Gastrocnemius medialis (tissue), 4 donors: Measurements from ENCODE around the gene NOLC1. TPM values are rescaled to one million over a fixed set of nuclear protein-coding genes. Genes with fewer than 3 reads are reported as not detected.

ENCODE experiments used
- ATAC-seq, 2 donors: fragments of 150-250 bp; one replicate each; pipeline ENCODE4 v1.9.1; 2016
- DNase-seq, 2 donors: peaks; one replicate each; pipeline ENCODE4 v3.0.0-alpha.2; 2019
- H3K27ac ChIP-seq, 4 donors: fragments of 200-600 bp; sonication (generic); 1 replicate in 1 of 4; 2 replicates in 3 of 4; pipeline ENCODE4 v1.5.1; 2016 to 2018; ENCODE audit warnings: mild to moderate bottlenecking in 2 of 4, moderate library complexity in 1 of 4
- H3K27me3 ChIP-seq, 3 donors: fragments of 200-600 bp; sonication (generic) in 2 of 3; 1 replicate in 1 of 3; 2 replicates in 2 of 3; pipeline versions ENCODE4 v1.5.1 to v1.6.0; 2016 to 2019; ENCODE audit warnings: mild to moderate bottlenecking in 1 of 3, moderate library complexity in 1 of 3
- H3K36me3 ChIP-seq, 2 donors: fragments of 200-600 bp; sonication (generic) in 1 of 2; one replicate each; pipeline ENCODE4 v1.5.1; 2017 to 2018
- H3K4me1 ChIP-seq, 2 donors: fragments of 200-600 bp; sonication (generic) in 1 of 2; one replicate each; pipeline ENCODE4 v1.5.1; 2016 to 2017; ENCODE audit warnings: mild to moderate bottlenecking in 2 of 2
- H3K4me3 ChIP-seq, 4 donors: fragments of 200-600 bp; sonication (generic) in 3 of 4; 1 replicate in 1 of 4; 2 replicates in 3 of 4; pipeline ENCODE4 v1.5.1; 2016 to 2019; ENCODE audit warnings: mild to moderate bottlenecking in 2 of 4
- H3K9me3 ChIP-seq, 3 donors: fragments of 200-600 bp; sonication (generic) in 2 of 3; 1 replicate in 1 of 3; 2 replicates in 2 of 3; pipeline ENCODE4 v1.5.1; 2016 to 2019
- POLR2A ChIP-seq, 2 donors: fragments of 450-650 bp; IDR thresholded peaks; one replicate each; pipeline ENCODE4 v1.6.1; 2017; ENCODE audit warnings: antibody characterized with exemption in 2 of 2, mild to moderate bottlenecking in 2 of 2, moderate library complexity in 2 of 2
- in situ Hi-C, 4 donors: fragments of 200-750 bp; cut with MboI; loops; one replicate each; pipeline versions ENCODE4 v1.15.0 to v1.8.0; 2017; ENCODE audit warnings: low sequenced_read_pairs in 4 of 4
- intact Hi-C: fragments of 100-400 bp; cut with DNase I; formaldehyde crosslinking; loops from one replicate; pipeline ENCODE4 v1.15.1; 2023; ENCODE audit warnings: low total_unique reads
- total RNA-seq, 4 donors: library from RNA; depleted of rRNA; stranded (reverse); fragments of >200 nt; gene quantifications; one replicate each; pipeline versions ENCODE4 v1.1.0 to v1.2.3, GENCODE V29; 2016
- TF ChIP-seq, protein P1 (sequence below), 5 experiments: fragments of 450-650 bp in 3 of 5; fragments of 200-600 bp in 2 of 5; sonication (generic) in 2 of 5; IDR thresholded peaks in 4 of 5; conservative IDR thresholded peaks in 1 of 5; 1 replicate in 4 of 5; 2 replicates in 1 of 5; pipeline ENCODE4 v1.5.1; 2016 to 2019; ENCODE audit warnings: antibody characterized with exemption in 5 of 5, mild to moderate bottlenecking in 3 of 5, moderate library complexity in 3 of 5

NOLC1 gene
- total RNA-seq = 10 to 100 TPM; 37.2 to 76.7 (median 71.1) TPM

DNA sequence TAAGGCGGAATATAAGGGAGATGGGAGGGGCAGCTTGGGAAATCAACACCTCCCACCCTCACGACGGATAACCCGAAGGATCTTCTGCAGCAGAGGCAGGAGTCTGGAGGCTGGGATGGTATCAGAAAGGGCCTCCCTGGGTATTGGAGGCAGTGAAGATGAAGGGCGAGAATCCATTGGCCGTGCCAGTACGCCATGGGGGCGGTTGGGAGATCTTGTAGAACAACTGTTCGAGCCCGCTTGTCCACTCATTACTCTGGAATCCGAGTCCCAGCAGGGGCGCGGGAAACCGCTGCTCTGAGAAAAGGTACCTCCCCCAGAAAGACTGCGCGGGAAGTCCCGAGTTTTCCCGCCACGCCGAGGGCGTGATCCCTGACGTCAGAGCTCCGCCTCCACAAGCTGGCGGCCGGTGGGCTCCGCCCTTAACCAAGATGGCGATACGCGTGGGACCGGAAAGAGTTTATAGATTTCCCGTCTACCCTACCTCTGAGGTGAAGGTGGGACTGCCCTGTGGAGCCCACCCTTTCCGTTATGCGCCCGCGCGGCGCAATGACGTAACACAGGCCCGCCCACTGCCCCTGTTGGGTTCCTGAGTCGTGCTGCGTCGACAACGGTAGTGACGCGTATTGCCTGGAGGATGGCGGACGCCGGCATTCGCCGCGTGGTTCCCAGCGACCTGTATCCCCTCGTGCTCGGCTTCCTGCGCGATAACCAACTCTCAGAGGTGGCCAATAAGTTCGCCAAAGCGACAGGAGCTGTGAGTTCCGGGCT, at the start of gene NOLC1:
Gene NOLC1, plus strand, starts transcription at position 616 of the 771 bp plus-strand sequence. Its CDS starts 22 bp downstream, at position 638.
- in situ Hi-C loops (no loop called here), intact Hi-C loops (loop anchor here (1.0 kb wide), 5 partner anchors 19 to 350 kb away; partner anchors contain the start of genes ACTR1A, NFKB2, OGA and PPRC1)
- peak; percentile 84 to 90 for TF ChIP-seq POLR2A (IDR thresholded peaks at IDR 0.05)
- TF ChIP-seq, protein P1, sequence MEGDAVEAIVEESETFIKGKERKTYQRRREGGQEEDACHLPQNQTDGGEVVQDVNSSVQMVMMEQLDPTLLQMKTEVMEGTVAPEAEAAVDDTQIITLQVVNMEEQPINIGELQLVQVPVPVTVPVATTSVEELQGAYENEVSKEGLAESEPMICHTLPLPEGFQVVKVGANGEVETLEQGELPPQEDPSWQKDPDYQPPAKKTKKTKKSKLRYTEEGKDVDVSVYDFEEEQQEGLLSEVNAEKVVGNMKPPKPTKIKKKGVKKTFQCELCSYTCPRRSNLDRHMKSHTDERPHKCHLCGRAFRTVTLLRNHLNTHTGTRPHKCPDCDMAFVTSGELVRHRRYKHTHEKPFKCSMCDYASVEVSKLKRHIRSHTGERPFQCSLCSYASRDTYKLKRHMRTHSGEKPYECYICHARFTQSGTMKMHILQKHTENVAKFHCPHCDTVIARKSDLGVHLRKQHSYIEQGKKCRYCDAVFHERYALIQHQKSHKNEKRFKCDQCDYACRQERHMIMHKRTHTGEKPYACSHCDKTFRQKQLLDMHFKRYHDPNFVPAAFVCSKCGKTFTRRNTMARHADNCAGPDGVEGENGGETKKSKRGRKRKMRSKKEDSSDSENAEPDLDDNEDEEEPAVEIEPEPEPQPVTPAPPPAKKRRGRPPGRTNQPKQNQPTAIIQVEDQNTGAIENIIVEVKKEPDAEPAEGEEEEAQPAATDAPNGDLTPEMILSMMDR (IDR thresholded peaks at IDR 0.05 in 4 of 5, conservative IDR thresholded peaks at IDR 0.05 in 1 of 5) = peak in 1 of 5 experiments; percentile 24
- peak; percentile 96 to 99 for DNase-seq
- peak within 1 kb of the TSS; percentile 75 to 99 (median 92) for H3K4me3 ChIP-seq
- H3K4me1 ChIP-seq = peaks cover 12 to 16% of the 10 kb centered on the region in 2 donors
- H3K27ac ChIP-seq = peak within 1 kb of the TSS; percentile 82 to 97 (median 94)
- ATAC-seq = peak; percentile 98 to 99
- no peaks in the 10 kb centered on the region for H3K9me3 ChIP-seq
- H3K36me3 ChIP-seq = peaks cover 0 to 46% of the 10 kb centered on the region in 2 donors
- H3K27me3 ChIP-seq = no peaks in the 10 kb centered on the region

DNA sequence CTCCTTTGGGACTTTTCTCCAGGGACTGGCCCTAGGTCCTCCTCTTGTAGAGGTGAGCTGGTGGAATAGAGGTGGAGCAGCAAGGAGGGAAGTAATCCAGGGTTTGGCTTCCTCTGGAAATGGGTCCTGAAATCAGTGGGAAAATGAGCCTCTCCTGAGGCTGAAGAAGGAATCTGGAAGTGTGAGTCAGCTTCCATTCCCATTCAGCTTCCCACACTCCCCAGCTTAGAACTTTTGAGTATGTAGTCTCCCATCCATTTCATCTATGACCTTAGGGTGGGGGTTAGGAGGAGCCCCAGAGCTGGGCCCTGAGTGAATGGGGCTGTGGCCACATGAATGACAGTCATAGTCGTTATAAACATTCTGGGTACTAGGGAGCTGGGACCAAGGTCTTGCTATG, 49.8 kb upstream of the NOLC1 start:
- no peak for ATAC-seq

DNA sequence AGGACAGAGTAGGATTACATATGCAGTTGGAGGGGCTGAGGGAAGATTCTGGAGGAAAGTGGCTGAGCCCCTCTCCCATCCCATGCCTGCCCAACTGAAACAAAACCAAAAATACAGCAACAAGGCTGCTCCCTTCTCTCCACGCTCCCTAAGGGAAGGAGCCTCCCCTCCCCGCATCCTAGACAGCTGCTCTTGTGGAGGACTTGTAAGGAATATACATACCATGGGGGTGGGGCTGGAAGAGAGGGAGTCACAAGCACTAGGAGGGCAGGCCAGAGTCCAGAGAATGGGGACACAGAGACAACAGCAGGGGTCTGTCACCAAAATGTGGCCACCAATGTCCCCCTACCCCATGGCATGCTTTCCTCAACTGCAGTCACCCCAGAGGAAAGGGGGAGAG, 45.2 kb upstream of the NOLC1 start:
- no peak overlapping the region for H3K4me3 ChIP-seq
- no peak for ATAC-seq
- TF ChIP-seq POLR2A (IDR thresholded peaks at IDR 0.05) = no peak
- TF ChIP-seq, protein P1 (IDR thresholded peaks at IDR 0.05 in 4 of 5, conservative IDR thresholded peaks at IDR 0.05 in 1 of 5) = no peak
- in situ Hi-C loops (no loop called here), intact Hi-C loops (no loop called here)
- no peaks in the 10 kb centered on the region for H3K9me3 ChIP-seq
- H3K4me1 ChIP-seq = no peaks in the 10 kb centered on the region
- no peak overlapping the region for H3K27ac ChIP-seq
- H3K27me3 ChIP-seq = no peaks in the 10 kb centered on the region
- no peak for DNase-seq
- H3K36me3 ChIP-seq = peaks cover 0 to 41% of the 10 kb centered on the region in 2 donors

More for the DNA sequence above, 49.8 kb upstream of the NOLC1 start:
- intact Hi-C loops (no loop called here), in situ Hi-C loops (no loop called here)
- no peak for DNase-seq
- Histone ChIP-seq H3K36me3 (no peaks in the 10 kb centered on the region), H3K27me3 (no peaks in the 10 kb centered on the region), H3K4me3 (no peak overlapping the region), H3K9me3 (no peaks in the 10 kb centered on the region), H3K4me1 (no peaks in the 10 kb centered on the region), H3K27ac (no peak overlapping the region)
- no peak for TF ChIP-seq POLR2A (IDR thresholded peaks at IDR 0.05)
- TF ChIP-seq, protein P1 (IDR thresholded peaks at IDR 0.05 in 4 of 5, conservative IDR thresholded peaks at IDR 0.05 in 1 of 5) = no peak

DNA sequence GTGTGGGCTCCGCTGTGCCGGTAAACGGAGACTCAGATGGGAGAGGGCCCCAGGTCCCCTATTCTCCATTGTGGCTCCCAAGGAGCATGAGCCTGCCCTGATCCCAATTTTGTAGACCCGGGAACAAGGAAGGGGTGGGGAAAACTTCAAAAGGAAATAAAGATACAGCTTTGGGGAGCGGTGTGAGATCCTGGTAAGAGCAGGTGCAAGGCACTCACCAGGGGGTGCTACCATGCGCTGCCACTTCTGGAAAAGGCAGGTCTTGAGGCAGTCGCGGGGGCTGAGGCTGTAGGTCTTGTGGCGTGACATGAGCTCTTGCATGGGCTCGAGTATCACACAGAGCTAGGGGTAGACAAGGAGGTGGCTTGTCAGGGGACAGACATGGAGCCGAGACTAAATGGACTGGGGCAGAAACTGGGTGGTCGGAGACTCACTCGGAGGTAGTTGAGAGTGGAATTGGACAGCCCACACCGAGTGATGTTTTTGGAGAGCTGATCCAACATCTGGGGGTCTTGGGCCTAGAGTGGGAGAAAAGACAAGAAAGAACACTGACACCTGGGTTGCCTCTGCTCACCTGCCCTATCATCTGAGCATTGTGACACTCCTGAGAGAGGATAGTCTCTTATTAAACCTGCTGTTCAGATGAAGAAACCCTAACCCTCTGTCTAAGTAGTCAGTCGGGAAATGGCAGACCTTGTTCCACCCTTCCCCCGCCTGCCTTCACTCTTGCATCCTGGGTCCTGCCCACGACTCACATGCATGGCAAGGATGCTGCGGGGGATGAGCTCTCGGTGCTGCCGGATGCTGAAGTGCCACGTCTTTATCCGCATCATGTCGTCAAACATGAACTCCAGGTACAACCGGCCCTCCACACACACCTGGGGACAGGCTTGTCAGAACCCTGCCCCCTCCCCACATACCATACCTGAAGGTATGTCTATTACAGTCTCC, 42.7 kb upstream of the NOLC1 start:
- DNase-seq = no peak
- Histone ChIP-seq H3K9me3 (no peaks in the 10 kb centered on the region), H3K27me3 (no peaks in the 10 kb centered on the region), H3K4me1 (peaks cover 14 to 22% of the 10 kb centered on the region in 2 donors), H3K4me3 (no peak overlapping the region), H3K36me3 (peaks cover 0 to 41% of the 10 kb centered on the region in 2 donors), H3K27ac (no peak overlapping the region)
- in situ Hi-C loops (no loop called here), intact Hi-C loops (no loop called here)
- ATAC-seq = no peak
- TF ChIP-seq, protein P1 (IDR thresholded peaks at IDR 0.05 in 4 of 5, conservative IDR thresholded peaks at IDR 0.05 in 1 of 5) = no peak
- no peak for TF ChIP-seq POLR2A (IDR thresholded peaks at IDR 0.05)
